ENCODE data around the gene LGALS7. TPM values are rescaled to one million over a fixed set of nuclear protein-coding genes. Genes with fewer than 3 reads are reported as not detected.

The LGALS7 gene
- total and polyA plus RNA-seq, 2 of the 13 experiments (the other 11 are each of a cell fraction or from before 2014, with no cell fraction given): 0.73 TPM; not detected in 1

DNA sequence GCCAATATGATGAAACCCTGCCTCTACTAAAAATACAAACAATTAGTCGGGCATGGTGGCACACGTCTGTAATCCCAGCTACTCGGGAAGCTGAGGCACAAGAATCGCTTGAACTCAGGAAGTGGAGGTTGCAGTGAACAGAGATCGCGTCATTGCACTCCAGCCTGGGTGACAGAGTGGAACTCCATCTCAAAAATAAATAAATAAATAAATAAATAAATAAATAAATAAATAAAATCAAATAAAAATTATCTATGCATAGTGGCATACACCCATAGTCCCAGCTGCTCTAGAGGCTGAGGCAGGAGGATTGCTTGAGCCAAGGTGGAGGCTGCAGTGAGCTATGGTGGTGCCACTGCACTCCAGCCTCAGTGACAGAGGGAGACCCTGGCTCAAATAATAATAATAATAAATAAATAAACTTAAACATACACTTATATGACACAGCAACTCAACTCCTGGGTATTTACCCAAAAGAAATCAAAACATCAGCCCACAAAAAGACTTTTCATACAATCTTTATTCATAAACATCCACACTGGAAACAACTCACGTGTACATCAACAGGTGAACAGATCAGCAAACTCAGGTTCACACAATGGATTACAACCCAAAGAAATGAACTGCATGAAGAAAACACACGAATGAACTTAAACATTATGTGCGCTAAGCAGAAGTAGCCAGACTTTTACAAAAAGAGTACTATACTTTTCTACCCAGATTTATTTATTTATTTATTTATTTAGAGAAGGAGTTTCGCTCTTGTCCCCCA, 6.9 kb downstream of the LGALS7 start:
- Histone ChIP-seq H3K79me2 (ENCODE audit: insufficient read depth, low read length) (peaks cover 7% of the 10 kb centered on the region), H3K27me3 (ENCODE audit: control insufficient read depth in 1 of 2, insufficient read depth in 2 of 2, low read length in 2 of 2) (no peaks in the 10 kb centered on the region), H3K27ac (ENCODE audit: extremely low read length, insufficient read depth, low read length) (no peak overlapping the region), H3K4me2 (ENCODE audit: low read depth, low read length) (no peak overlapping the region), H3K4me3 (replicated peaks in 1 of 3; ENCODE audit: insufficient read depth in 1 of 3, low read depth in 2 of 3, low read length in 3 of 3) (no peak overlapping the region), H4K20me1 (ENCODE audit: insufficient read depth, low read length) (no peaks in the 10 kb centered on the region), H3K9me3 (ENCODE audit: low read length) (no peaks in the 10 kb centered on the region), H2AFZ (ENCODE audit: low read length) (no peak overlapping the region), H3K9ac (ENCODE audit: insufficient read depth, low read depth, low read length) (no peak overlapping the region), H3K4me1 (ENCODE audit: insufficient read depth, low read length) (peaks cover 34% of the 10 kb centered on the region), H3K36me3 (replicated peaks in 1 of 2; ENCODE audit: control insufficient read depth in 1 of 2, insufficient read depth in 2 of 2, low read length in 2 of 2) (no peaks in the 10 kb centered on the region)
- no peak for TF ChIP-seq ATRX (CRISPR knock-in tag; IDR thresholded peaks at IDR 0.05; ENCODE audit: borderline replicate concordance)
- TF ChIP-seq THAP11 (CRISPR knock-in tag; IDR thresholded peaks at IDR 0.05): no peak
- TF ChIP-seq, protein P1, sequence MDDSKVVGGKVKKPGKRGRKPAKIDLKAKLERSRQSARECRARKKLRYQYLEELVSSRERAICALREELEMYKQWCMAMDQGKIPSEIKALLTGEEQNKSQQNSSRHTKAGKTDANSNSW (CRISPR knock-in tag; IDR thresholded peaks at IDR 0.05; ENCODE audit: borderline replicate concordance): no peak
- no peak for TF ChIP-seq ZNF549 (CRISPR knock-in tag; IDR thresholded peaks at IDR 0.05)
- TF ChIP-seq HNF4G (IDR thresholded peaks at IDR 0.05; ENCODE audit: borderline replicate concordance, low read depth, low read length): no peak
- TF ChIP-seq HNF4G (CRISPR knock-in tag; IDR thresholded peaks at IDR 0.05; ENCODE audit: borderline replicate concordance, low read depth): no peak
- no peak for TF ChIP-seq HMG20B (CRISPR knock-in tag; conservative IDR thresholded peaks at IDR 0.05)
- TF ChIP-seq ZNF567 (CRISPR knock-in tag; IDR thresholded peaks at IDR 0.05; ENCODE audit: borderline replicate concordance): no peak
- TF ChIP-seq, protein P2, sequence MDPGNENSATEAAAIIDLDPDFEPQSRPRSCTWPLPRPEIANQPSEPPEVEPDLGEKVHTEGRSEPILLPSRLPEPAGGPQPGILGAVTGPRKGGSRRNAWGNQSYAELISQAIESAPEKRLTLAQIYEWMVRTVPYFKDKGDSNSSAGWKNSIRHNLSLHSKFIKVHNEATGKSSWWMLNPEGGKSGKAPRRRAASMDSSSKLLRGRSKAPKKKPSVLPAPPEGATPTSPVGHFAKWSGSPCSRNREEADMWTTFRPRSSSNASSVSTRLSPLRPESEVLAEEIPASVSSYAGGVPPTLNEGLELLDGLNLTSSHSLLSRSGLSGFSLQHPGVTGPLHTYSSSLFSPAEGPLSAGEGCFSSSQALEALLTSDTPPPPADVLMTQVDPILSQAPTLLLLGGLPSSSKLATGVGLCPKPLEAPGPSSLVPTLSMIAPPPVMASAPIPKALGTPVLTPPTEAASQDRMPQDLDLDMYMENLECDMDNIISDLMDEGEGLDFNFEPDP (CRISPR knock-in tag; conservative IDR thresholded peaks at IDR 0.05): no peak
- TF ChIP-seq ZNF749 (CRISPR knock-in tag; IDR thresholded peaks at IDR 0.05; ENCODE audit: borderline replicate concordance): no peak
- TF ChIP-seq ZNF589 (CRISPR knock-in tag; conservative IDR thresholded peaks at IDR 0.05): no peak
- no peak for TF ChIP-seq KDM3A (CRISPR knock-in tag; IDR thresholded peaks at IDR 0.05; ENCODE audit: low read depth)
- no peak for TF ChIP-seq TP53 (CRISPR knock-in tag; conservative IDR thresholded peaks at IDR 0.05)
- TF ChIP-seq HES4 (CRISPR knock-in tag; IDR thresholded peaks at IDR 0.05; ENCODE audit: borderline replicate concordance): no peak
- TF ChIP-seq ZFAT (CRISPR knock-in tag; conservative IDR thresholded peaks at IDR 0.05): no peak
- TF ChIP-seq GLI4 (CRISPR knock-in tag; IDR thresholded peaks at IDR 0.05; ENCODE audit: borderline replicate concordance): no peak
- TF ChIP-seq ARNTL (CRISPR knock-in tag; IDR thresholded peaks at IDR 0.05): no peak
- ATAC-seq (no peak), DNase-seq (ENCODE audit: low spot score) (no peak), FAIRE-seq (no peak)
- POLR2A ChIA-PET: no interaction called here
- intact Hi-C loops (cut with micrococcal nuclease; ENCODE audit: unreplicated experiment): no loop called here
- 97% methylated on average over 10 of the region's 10 CpGs for WGBS (ENCODE audit: low lambda C conversion rate)
- CTCF ChIA-PET (ENCODE audit: low intra/inter-chr PET ratio, low total read pairs): no interaction called here
- in situ Hi-C loops (cut with HindIII; ENCODE audit: extremely low pct_ligation_motif_present, low pct_unique_long_range_greater_than_20kb): no loop called here
- BruUV-seq (replicated peaks): no TSS peak

Measured in HepG2 (cell line).